ENCODE results near the gene RAPGEF4. TPM values are rescaled to one million over a fixed set of nuclear protein-coding genes. Genes with fewer than 3 reads are reported as not detected.

Gene RAPGEF4
- polyA plus RNA-seq, 3 donors, result not detected

- Histone ChIP-seq H3K27me3 (ENCODE audit: control insufficient read depth in 2 of 2, insufficient read depth in 2 of 2, low read length in 2 of 2) (no peaks in the 10 kb centered on the region), H3K4me1 (ENCODE audit: control insufficient read depth in 1 of 2, insufficient read depth in 2 of 2, low read length in 2 of 2) (no peaks in the 10 kb centered on the region), H3K4me3 (replicated peaks in 1 of 3; ENCODE audit: low read depth in 2 of 3, low read length in 3 of 3) (no peak overlapping the region), H3K27ac (ENCODE audit: low read depth in 1 of 2, low read length in 2 of 2) (no peak overlapping the region), H3K79me2 (ENCODE audit: insufficient read depth, low read length) (no peaks in the 10 kb centered on the region), H3K4me2 (replicated peaks; ENCODE audit: extremely low read depth, low read length, poor library complexity, severe bottlenecking) (no peak overlapping the region), H3K36me3 (replicated peaks in 1 of 2; ENCODE audit: control insufficient read depth in 1 of 2, insufficient read depth in 2 of 2, low read length in 2 of 2) (no peaks in the 10 kb centered on the region), H3K9ac (ENCODE audit: insufficient read depth, low read length, poor library complexity, severe bottlenecking) (no peak overlapping the region), H2AFZ (ENCODE audit: insufficient read depth, low read depth, low read length, poor library complexity, severe bottlenecking) (no peak overlapping the region), H4K20me1 (ENCODE audit: insufficient read depth, low read length) (no peaks in the 10 kb centered on the region), H3K9me3 (replicated peaks in 1 of 2; ENCODE audit: control insufficient read depth in 1 of 2, insufficient read depth in 1 of 2, low read length in 2 of 2) (no peaks in the 10 kb centered on the region)
- Mint-ChIP-seq H3K27me3 (ENCODE audit: low read depth in 3 of 3) (peaks cover 3 to 7% (median 4%) of the 10 kb centered on the region in 3 donors), H3K4me3 (no peak overlapping the region), H3K4me1 (no peaks in the 10 kb centered on the region), H3K27ac (no peak overlapping the region), H3K9me3 (no peaks in the 10 kb centered on the region), H3K36me3 (no peaks in the 10 kb centered on the region)
- WGBS (ENCODE audit: insufficient coverage), result 89% methylated on average over 3 of the region's 3 CpGs
- no peak for DNase-seq
- intact Hi-C loops (cut with micrococcal nuclease), result no loop called here
- TF ChIP-seq, protein P1, sequence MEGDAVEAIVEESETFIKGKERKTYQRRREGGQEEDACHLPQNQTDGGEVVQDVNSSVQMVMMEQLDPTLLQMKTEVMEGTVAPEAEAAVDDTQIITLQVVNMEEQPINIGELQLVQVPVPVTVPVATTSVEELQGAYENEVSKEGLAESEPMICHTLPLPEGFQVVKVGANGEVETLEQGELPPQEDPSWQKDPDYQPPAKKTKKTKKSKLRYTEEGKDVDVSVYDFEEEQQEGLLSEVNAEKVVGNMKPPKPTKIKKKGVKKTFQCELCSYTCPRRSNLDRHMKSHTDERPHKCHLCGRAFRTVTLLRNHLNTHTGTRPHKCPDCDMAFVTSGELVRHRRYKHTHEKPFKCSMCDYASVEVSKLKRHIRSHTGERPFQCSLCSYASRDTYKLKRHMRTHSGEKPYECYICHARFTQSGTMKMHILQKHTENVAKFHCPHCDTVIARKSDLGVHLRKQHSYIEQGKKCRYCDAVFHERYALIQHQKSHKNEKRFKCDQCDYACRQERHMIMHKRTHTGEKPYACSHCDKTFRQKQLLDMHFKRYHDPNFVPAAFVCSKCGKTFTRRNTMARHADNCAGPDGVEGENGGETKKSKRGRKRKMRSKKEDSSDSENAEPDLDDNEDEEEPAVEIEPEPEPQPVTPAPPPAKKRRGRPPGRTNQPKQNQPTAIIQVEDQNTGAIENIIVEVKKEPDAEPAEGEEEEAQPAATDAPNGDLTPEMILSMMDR (IDR thresholded peaks at IDR 0.05), result no peak
Observed at GRCh38 chr2:172909454-172909853, 173.8 kb downstream of the RAPGEF4 start.

GRCh38 chr2:172912266-172912665 is 176.6 kb downstream of the RAPGEF4 start:
- Histone ChIP-seq H3K27ac (ENCODE audit: low read depth in 1 of 2, low read length in 2 of 2) (no peak overlapping the region), H3K9me3 (replicated peaks in 1 of 2; ENCODE audit: control insufficient read depth in 1 of 2, insufficient read depth in 1 of 2, low read length in 2 of 2) (no peaks in the 10 kb centered on the region), H4K20me1 (ENCODE audit: insufficient read depth, low read length) (no peaks in the 10 kb centered on the region), H3K4me2 (replicated peaks; ENCODE audit: extremely low read depth, low read length, poor library complexity, severe bottlenecking) (no peak overlapping the region), H3K79me2 (ENCODE audit: insufficient read depth, low read length) (no peaks in the 10 kb centered on the region), H3K4me3 (replicated peaks in 1 of 3; ENCODE audit: low read depth in 2 of 3, low read length in 3 of 3) (no peak overlapping the region), H3K9ac (ENCODE audit: insufficient read depth, low read length, poor library complexity, severe bottlenecking) (no peak overlapping the region), H3K27me3 (ENCODE audit: control insufficient read depth in 2 of 2, insufficient read depth in 2 of 2, low read length in 2 of 2) (no peaks in the 10 kb centered on the region), H2AFZ (ENCODE audit: insufficient read depth, low read depth, low read length, poor library complexity, severe bottlenecking) (no peak overlapping the region), H3K36me3 (replicated peaks in 1 of 2; ENCODE audit: control insufficient read depth in 1 of 2, insufficient read depth in 2 of 2, low read length in 2 of 2) (no peaks in the 10 kb centered on the region), H3K4me1 (ENCODE audit: control insufficient read depth in 1 of 2, insufficient read depth in 2 of 2, low read length in 2 of 2) (no peaks in the 10 kb centered on the region)
- H3K4me3 Mint-ChIP-seq, result no peak overlapping the region
- DNase-seq, result no peak
- intact Hi-C loops (cut with micrococcal nuclease), result no loop called here
- no peaks in the 10 kb centered on the region for H3K36me3 Mint-ChIP-seq
- no peak overlapping the region for H3K27ac Mint-ChIP-seq
- no peaks in the 10 kb centered on the region for H3K4me1 Mint-ChIP-seq
- TF ChIP-seq, protein P1 (IDR thresholded peaks at IDR 0.05), result no peak
- no CpG with 5 or more reads among the region's 1 CpG for WGBS (ENCODE audit: insufficient coverage)
- H3K9me3 Mint-ChIP-seq, result peaks cover 0 to 2% (median 0%) of the 10 kb centered on the region in 7 donors
- H3K27me3 Mint-ChIP-seq (ENCODE audit: low read depth in 3 of 3), result peaks cover 1 to 6% (median 6%) of the 10 kb centered on the region in 3 donors
